DMS53 (cell line): ENCODE results near the gene GRID2.
"Not testable (repeated sequence)": the region's sequence is repeated elsewhere in the genome, so short reads cannot be mapped to it uniquely, and the experiment has no call there.

ENCODE experiments used
- DNase-seq: peaks from one replicate; lab custom pipeline; 2025; lab: John Stamatoyannopoulos, UW

GRID2 gene

DNA sequence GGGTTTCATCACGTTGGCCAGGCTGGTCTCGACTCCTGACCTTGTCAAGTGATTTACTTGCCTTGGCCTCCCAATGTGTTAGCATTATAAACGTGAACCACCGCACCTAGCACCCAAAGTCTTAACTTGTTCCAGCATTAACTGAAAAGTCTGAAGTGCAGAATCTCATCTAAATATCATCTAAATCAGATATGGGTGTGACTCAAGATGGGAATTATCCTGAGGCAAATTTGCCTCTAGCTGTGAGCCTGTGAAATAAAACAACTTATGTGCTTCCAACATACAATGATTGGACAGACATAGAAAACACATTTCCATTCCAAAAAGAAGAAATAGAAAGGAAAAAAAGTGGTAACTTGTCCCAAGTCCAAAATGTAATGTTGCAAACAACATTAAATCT is 883.7 kb downstream of the GRID2 start:
- DNase-seq: no peak

DNA sequence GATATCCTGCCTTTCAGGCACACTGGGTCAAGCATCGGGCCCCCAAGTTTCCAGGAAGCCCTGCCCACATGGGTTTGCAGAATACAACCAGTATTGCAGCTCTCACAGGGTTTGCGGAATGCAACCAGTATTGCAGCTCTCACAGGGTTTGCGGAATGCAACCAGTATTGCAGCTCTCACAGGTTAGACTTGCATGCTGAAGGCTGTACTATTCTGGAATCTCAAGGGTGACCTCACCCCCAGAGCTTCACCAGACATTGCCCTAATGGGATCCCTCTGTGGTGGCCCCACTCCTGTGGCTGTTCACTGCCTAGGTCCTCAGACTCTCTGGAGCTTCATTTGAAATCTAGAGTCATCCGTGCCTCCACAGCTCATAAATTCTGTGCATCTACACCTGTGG is 884.1 kb downstream of the GRID2 start:
- no peak for DNase-seq

DNA sequence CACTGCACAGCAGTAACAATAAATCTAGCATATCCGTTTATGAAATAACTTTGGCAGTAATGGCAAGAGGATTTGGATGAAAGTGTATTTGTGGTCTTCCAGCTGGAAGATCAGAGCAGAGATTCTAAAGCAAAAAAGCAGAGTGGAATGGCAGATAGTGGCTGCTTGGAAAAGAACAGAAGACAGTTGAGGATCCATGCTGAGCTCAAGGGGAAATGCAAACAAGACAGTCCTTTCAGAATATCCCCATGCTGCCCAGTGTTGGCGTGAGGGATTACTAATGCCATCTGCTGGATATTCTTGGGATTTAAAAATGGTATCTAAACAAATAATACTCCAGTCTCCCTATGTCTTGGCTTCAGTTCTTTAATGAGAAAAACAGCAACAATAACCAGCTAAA is 895.7 kb downstream of the GRID2 start:
- DNase-seq: peak; percentile 74

DNA sequence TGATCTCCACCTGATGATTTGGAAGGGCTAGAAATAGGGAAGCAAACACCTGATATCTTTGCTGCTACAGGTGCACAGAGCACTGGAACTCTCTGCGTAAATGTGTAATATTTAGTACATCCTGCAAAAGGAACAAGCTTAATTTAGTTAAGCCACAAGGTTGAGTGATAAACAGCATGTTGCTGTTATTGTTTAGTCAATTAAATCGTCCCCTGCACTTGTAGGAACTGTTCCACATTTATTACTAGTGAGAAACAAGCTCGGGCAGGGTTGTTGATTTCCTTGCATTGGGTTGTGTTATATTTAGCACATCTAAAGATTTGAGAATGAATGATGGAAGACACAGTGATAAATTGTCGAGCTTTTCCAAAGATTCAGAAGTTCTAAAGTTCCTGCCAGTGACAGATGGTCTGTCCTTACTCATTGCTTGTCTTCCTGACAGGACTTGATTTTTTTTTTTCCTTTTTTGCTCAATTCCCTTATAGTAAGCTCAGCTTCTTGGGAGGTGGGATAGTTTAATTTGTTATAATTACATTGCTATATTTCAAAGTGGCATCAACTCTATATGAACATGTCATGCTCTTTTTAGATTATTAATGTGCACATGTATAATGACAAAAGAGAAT is 897.8 kb downstream of the GRID2 start:
- DNase-seq: no peak

DNA sequence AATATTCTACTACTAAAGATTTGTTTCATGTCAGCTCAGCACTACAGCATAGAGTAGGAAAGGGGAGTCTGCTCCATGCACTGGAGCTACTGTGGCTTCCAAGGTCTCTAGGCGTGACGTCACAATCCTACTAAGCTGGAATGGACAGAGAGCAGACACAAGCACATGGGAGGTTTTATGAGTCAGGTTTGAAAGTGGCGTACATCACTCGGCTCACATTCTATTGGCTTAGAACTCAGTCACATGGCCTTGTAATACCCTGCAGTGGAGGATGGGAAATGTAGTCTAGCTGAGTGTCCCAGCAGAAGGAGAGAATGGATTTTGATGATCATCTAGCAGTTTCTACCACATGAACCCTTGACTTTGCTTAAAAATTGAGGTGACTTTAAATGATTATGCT is 899.9 kb downstream of the GRID2 start:
- peak; percentile 9 for DNase-seq

DNA sequence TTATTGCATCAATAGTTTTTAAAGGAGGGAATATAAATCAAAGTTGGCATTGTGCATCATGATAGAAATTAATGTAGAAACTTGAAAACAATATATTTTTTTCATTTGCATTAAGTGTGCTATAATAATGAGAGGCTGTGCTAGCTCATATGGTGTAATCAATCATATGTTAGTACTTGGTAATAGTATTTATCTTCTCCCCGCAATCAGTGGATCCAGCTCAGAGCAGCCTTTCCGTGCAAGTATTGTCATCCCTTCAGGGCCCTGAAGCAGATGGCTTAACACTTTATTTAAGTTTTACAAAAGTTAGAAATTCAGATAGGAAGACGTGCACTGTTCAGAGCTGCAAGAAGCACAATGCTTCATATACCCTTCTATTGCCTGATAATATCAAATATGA is 908.5 kb downstream of the GRID2 start:
- DNase-seq: no peak

DNA sequence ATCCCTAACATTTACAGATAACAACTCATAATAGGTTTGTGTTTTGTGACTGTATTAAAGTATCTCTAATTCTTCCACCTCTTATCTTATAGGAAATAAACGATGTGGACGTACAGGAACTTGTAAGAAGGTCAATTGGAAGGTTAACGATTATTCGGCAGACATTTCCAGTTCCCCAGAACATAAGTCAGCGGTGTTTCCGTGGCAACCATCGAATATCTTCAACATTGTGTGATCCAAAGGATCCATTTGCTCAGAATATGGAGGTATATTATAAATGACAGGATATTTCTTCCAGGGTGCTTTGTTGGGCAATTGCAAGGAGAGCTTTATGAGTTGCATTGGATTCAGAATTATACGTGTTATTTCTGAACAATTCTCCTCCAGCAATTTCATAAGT is 912.9 kb downstream of the GRID2 start:
- DNase-seq: no peak

DNA sequence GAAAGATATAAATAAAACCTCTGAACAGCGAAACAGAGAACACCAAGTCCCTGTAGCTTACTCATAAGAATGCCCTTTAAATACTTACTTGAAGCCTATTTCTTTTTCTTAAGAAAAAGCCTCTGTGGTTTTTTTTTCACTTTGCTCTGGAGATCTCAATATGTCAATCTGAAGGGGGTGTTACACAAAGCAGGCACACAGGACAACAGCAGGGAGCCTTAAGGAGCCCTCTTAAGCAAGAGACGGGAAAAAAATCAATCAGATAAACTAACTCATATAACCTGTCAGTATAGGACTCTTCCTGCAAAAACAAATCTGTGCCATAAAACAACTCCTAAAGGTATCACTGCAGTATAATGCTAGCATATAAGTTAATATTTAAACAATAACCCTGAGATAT is 913.7 kb downstream of the GRID2 start:
- no peak for DNase-seq

DNA sequence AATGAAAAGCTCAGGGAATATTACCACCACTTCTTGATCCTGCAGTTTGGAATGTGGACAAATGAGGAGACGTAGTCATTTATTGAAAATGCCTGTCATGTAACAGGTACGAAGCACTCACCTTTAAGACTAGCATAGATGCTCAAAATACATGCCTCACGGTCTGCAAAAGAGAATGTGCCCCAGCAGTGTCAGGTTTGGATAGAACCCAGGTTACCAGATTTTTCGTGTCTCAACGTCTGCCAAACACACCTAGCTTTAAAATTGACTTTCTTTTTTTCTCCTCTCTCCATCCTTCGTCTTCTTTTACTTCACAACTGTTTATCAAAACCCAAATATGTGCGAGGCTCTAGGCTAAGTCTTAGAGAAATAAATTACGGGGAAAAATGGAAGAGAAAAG is 918.0 kb downstream of the GRID2 start:
- no peak for DNase-seq

DNA sequence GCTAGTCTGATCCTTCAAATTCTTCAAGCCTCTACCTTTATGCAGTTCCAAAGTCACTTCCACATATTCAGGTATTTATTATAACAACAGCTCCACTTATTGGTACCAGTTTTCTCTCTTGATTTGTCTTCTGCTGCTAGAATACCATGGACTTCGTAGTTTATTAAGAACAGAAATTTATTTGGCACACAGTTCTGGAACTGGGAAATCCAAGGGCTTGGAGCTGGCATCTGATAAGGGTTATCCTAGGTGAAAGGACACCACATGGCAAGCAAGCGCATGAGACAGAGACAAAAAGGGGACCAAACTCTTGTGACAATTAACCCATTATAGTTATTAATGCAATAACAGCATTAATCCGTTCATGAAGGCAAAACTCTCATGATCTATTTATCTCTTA is 924.3 kb downstream of the GRID2 start:
- no peak for DNase-seq

DNA sequence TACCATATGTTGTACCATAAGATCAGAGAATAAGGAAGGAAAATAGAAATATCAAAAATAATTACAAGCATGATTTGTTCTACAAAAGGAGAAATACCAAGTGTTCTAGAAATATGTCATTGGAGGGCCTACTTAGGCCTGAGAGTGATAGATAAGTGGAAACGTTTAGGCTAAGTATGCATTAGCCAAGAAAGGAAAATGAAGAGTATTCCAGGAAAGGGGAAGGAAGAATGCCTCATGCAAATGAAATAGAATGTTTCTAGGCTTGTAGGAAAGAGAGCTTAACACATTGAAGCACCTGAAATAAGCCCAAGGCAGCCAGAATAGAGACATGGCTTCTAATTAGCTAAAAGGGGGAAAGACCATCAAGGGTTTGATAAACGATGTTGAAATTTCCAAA is 929.1 kb downstream of the GRID2 start:
- DNase-seq: no peak

DNA sequence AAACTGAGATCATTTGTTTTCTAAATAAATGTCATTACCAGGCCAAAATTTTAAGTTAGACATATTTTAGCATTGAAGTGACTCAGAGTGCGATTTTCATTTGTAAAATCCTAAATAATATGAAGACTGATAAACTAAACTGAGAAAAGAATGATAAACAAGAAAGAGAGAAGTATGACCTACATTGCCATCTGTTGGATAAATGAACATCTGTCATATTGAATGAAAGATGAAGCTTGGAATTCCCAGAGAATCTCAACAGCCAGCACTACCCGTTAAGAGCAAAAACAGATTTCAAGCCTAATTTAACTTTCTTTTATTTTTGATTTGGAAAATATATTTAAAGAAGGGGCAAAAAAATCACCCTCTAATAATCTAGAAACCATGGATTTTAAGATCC is 933.8 kb downstream of the GRID2 start:
- DNase-seq: no peak

DNA sequence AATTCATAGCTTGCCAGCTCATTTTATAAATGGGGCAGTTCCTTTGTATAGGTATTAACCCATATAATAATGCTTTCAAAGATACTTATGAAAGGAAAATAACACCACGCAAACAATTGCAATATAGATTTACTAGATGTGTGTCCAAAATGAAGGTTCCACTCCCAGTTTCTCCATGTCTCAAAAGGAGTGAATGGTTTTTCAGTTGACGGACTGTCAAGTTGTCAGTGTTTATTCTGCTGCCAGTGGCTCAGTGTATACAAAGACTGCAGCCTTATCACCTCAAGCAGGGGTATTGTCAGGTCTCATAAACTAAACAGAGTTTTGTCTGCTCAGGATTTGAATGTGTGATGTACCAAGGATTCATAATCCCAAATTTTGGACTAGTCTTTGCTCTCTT is 939.5 kb downstream of the GRID2 start:
- no peak for DNase-seq

DNA sequence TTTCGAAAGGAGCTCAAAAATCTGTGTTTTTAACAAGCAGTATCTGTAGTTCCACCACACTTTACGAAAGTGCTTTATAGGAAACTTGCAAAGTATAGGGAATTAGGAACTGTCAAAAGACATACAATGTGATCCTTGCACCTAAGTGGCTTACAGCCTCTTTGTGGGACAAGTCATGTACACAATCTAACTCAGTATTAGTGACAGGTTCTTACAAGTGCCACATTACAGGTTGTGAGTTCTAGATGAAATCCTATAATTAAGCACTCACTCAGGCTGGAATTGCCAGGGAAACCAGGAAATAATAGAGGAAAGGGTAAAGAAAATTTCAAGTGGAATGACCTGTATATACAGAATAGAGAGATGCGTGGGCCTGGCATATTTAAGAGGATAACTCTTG is 957.4 kb downstream of the GRID2 start:
- DNase-seq: no peak

DNA sequence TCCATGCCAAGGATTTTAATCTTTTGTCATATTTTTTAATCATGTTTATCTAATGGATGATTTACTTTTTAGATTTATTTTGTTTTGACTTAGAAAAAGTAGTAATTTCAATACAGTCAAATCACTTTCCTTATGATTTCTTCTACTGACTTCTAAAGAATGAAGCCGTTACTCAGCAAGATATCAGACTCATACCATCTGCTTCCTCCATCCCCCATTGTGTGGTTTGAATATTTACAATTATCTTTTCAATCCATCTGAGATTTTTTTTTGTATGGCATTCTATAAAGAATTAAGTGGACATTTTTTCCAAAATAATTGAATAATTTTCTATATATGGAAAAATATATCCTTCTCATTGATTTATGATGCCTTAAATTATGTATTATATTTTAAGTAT is 959.4 kb downstream of the GRID2 start:
- DNase-seq: no peak

DNA sequence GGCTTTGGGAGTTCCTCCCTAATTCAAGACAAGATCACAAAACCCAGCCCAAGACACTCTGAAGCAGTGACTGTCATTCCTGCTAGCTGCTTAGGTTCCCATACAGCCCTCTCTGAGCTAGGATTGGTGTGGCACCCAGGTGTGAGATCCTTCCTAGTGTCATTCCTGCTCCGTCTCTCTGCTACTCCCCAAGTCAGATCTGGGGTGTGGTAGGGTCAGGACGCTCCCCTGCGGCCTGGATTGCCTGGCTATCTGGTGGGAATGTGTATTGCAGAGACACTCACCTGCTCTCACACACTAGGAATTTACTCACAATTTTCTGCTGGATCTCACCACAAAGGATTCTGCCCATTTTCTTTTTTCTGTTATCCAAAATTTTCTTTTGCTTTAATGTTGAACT is 964.0 kb downstream of the GRID2 start:
- no peak for DNase-seq

DNA sequence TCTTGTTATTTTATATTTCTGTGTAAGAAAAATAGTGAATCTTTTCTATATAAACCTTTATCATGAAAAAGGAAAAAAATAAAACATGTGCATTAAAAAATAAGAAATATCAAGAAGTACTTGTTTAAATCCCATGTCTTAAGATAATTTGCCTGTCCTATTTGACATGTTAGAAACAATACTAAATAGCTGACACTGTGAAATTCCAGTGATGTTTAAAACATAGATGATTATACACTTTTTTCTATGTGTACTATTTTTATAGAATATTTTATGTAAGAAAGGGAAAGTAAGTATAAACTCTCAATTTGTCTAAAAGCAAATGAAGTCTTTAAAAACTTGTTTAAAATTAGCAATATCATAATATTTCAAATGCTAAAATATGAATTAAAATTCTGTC is 981.6 kb downstream of the GRID2 start:
- no peak for DNase-seq

DNA sequence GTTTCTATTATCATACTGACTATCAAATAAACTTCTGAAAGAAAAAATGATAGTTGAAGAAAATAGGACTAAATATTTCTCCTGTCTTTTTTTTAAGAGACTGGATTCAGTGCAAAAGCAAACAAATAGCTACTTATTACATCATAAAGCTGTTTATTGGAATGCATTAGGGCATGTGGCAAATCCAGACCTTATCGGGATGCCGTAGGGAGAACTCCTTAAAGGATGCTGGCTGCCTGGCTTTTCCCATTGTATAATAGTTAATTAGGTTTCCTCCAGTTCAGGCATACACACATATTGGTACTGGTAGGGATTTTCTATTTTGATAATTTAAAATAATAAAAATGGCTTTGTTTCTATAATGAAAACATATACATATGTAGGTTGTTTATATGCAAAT is 985.5 kb downstream of the GRID2 start:
- no peak for DNase-seq

DNA sequence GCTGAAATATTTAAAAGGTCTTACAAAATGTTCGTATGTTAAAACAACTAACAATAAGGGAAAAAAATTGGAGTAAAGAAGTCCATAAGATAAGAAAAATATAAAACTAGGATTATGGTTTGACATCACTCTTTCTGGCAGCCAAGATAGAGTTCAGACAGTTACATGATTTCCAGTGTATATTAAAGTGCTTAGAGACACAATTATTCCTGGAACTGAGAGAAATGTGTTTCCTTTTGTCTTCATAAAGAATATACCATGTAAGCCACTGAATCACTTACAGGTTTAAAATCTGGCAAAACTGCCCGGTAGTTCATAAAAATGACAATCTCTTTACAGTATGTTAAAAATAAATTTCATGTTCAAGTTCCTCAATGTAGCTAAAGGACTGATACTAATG is 986.1 kb downstream of the GRID2 start:
- DNase-seq: no peak

DNA sequence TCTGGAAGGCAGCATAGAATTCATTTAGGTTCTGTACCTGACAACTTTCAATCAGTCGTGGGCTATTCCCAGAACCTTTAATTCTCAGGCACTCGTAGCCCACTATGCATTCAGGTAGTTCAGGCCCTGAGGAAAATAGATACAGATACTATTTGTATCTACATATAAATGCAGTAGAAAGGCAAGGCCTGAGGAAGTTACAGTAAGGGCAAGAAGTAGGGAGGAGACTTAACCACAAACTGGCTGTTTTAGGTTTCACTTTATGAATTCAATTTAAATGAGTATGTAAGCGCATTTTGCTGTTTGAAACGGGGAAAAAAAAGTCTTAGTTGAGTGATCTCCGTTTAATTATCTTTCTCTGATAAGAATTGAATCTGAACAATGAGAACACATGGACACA is 995.4 kb downstream of the GRID2 start:
- DNase-seq: no peak

DNA sequence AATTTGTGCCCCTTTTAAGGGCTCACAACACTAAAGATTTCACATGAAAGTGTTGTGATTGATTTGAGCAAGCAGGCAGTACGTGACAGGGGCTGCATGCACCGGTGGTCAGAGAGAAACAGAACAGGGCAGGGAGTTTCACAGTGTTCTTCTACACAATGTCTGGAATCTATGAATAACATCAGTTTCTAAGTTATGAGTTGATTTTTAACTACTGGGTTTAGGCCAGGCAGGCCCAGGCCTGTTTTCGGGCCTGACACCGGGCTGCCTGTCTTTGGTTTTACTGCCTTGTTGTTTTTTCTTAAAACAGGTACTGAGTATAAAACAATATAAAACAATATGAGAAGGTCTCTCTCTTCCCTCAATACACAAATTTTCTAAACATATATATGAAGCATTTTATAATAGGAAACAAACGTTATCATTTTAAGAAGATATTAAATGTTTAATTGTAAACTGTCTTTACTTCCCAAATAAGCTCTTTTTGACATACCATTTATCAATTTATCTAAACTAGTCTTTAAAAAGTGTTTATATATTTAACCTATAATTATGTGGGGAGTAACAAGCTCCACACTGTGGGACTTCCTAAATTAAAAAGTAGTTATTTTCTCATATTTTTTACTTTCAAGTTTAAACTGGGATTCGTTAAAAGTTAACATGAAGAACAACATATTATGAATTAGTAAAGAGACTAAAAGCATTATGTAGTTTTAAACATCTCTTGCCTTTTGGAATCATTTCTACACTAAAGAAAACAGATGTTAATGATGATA is 997.2 kb downstream of the GRID2 start:
- DNase-seq: not testable (repeated sequence)

DNA sequence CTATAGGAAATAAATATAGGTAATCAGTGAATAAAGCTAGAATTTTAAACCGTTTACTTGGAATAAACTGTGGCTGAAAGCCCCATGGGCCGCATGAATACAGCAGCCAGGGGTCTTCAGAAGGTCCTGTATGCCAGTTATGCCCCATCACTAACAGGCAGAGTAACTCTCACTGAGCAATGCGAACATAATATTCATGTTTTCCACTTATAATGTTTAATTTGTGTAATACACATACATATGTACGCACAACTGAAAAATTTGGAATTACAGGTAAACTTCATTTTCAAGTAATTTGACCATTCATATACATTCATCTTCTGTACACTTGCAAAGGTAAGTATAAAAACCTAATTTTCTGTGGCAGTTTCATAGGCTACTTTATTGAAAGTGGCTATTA is 998.5 kb downstream of the GRID2 start:
- no peak for DNase-seq

DNA sequence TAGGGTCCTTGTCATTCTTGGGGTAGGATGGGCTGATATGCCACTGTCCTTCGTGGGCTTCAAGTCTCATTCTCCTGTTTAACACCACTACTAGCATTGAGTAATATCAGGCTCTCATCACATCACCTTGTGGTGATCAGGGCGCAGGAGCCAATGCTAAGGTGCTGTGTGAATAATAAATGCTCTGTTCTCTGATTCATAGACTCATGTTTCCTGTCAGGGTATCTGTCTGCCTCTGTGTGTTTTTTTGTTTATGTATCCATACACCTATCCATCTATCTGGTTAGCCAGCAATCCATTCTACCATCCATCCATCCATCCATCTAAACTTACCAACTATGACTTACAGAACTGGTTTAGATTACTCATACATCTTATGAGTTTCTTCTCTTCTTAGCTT is 999.7 kb downstream of the GRID2 start:
- DNase-seq: no peak

DNA sequence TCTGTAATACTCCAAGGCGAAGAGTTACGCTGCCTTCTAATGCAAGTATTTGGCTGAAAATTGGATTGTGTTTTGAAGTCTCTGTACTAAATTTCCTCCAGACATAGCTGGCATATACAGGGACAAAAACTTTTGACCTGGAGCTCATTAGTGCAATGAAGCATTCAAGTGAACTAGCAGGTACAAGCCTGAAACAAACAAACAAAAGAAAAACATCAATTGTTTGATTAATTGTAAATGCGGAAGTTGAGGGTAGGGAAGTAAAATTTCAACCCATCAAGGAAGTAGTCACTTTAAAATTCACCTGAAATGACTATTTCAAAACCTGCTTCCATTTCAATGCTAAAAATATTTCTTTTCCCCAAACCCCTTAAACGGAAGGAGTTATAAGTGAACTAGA is 1008.5 kb downstream of the GRID2 start:
- no peak for DNase-seq
